ENCODE results near the gene CREM. TPM values are rescaled to one million over a fixed set of nuclear protein-coding genes. Genes with fewer than 3 reads are reported as not detected.

CREM gene
- total RNA-seq, 2 experiments from 2014 or later, result 32.2 to 38.1 TPM

GRCh38 chr10:35089611-35090161 is 37.0 kb upstream of the CREM start:
- TF ChIP-seq CTCF (conservative IDR thresholded peaks at IDR 0.05; ENCODE audit: low read length), result no peak
- TF ChIP-seq EZH2phosphoT487 (IDR thresholded peaks at IDR 0.05; ENCODE audit: borderline replicate concordance, low read depth, low read length), result no peak
- peak; percentile 18 for DNase-seq (ENCODE audit: low spot score)
- H3K36me3 ChIP-seq (ENCODE audit: insufficient read depth, low read length), result peaks cover 8% of the 10 kb centered on the region; the same call in 1 of the 2 replicates
- BruUV-seq (replicated peaks), result no TSS peak
- no peaks in the 10 kb centered on the region for H4K20me1 ChIP-seq (ENCODE audit: insufficient read depth, low read length)
- peaks cover 10% of the 10 kb centered on the region for H3K9me3 ChIP-seq (ENCODE audit: low read length)
- POLR2A ChIA-PET, result interaction anchor here (0.9 to 1.9 kb wide), 4 partner anchors 9 to 106 kb away, joined by 4 to 5 read pairs (median 4); no protein-coding TSS in a partner anchor
- peak overlapping the region; percentile 92 for H2AFZ ChIP-seq (ENCODE audit: low read length)
- H3K4me1 ChIP-seq (ENCODE audit: insufficient read depth, low read length, poor library complexity, severe bottlenecking), result peaks cover 15% of the 10 kb centered on the region
- CTCF ChIA-PET (ENCODE audit: unreplicated experiment), result interaction anchor here (0.6 to 1.4 kb wide), 2 partner anchors 33 to 37 kb away, joined by 4 read pairs; partner anchors contain the start of gene CREM
- H3K9me2 ChIP-seq (ENCODE audit: insufficient read depth, low read length), result no peaks in the 10 kb centered on the region
- H3K4me2 ChIP-seq (ENCODE audit: low read length), result peak overlapping the region; percentile 75
- H3K4me3 ChIP-seq (ENCODE audit: low read depth, low read length, poor library complexity, severe bottlenecking), result peak overlapping the region; percentile 86
- intact Hi-C loops (cut with micrococcal nuclease; ENCODE audit: unreplicated experiment), result loop anchor here (10.0 kb wide), 1 partner anchor 245 kb away; the partner anchor contains the start of gene CCNY
- H3K27ac ChIP-seq (ENCODE audit: low read depth, low read length, poor library complexity, severe bottlenecking), result peak overlapping the region; percentile 67
- H3K79me2 ChIP-seq (ENCODE audit: insufficient read depth, low read depth, low read length), result peaks cover 39% of the 10 kb centered on the region; the same call in 1 of the 2 replicates

GRCh38 chr10:35090162-35090954 is 36.3 kb upstream of the CREM start, which contains the start of gene CUL2:
CUL2 (minus strand) TSS chr10:35090341; CDS start chr10:35071317, 19,024 bp downstream.
- H3K4me2 ChIP-seq (ENCODE audit: low read length), result peak within 1 kb of the TSS; percentile 75
- peaks cover 10% of the 10 kb centered on the region for H3K9me3 ChIP-seq (ENCODE audit: low read length)
- peaks cover 8% of the 10 kb centered on the region; the same call in 1 of the 2 replicates for H3K36me3 ChIP-seq (ENCODE audit: insufficient read depth, low read length)
- H2AFZ ChIP-seq (ENCODE audit: low read length), result peak within 1 kb of the TSS; percentile 92
- ChIA-PET CTCF (ENCODE audit: unreplicated experiment) (interaction anchor here (1.4 kb wide), 1 partner anchor 36 kb away, joined by 4 read pairs; the partner anchor contains the start of gene CREM), POLR2A (interaction anchor here (0.7 to 1.9 kb wide), 5 partner anchors 10 to 412 kb away, joined by 3 to 5 read pairs (median 4); no protein-coding TSS in a partner anchor)
- H3K79me2 ChIP-seq (ENCODE audit: insufficient read depth, low read depth, low read length), result peaks cover 37% of the 10 kb centered on the region; the same call in 1 of the 2 replicates
- TF ChIP-seq EZH2phosphoT487 (IDR thresholded peaks at IDR 0.05; ENCODE audit: borderline replicate concordance, low read depth, low read length) (no peak), CTCF (conservative IDR thresholded peaks at IDR 0.05; ENCODE audit: low read length) (no peak)
- H3K27ac ChIP-seq (ENCODE audit: low read depth, low read length, poor library complexity, severe bottlenecking), result peak within 1 kb of the TSS; percentile 67
- peak within 1 kb of the TSS; percentile 86 for H3K4me3 ChIP-seq (ENCODE audit: low read depth, low read length, poor library complexity, severe bottlenecking)
- intact Hi-C loops (cut with micrococcal nuclease; ENCODE audit: unreplicated experiment), result loop anchor here (10.0 kb wide), 1 partner anchor 244 kb away; the partner anchor contains the start of gene CCNY
- H3K9me2 ChIP-seq (ENCODE audit: insufficient read depth, low read length), result no peaks in the 10 kb centered on the region
- peak; percentile 94 for DNase-seq (ENCODE audit: low spot score)
- H4K20me1 ChIP-seq (ENCODE audit: insufficient read depth, low read length), result no peaks in the 10 kb centered on the region
- BruUV-seq (replicated peaks), result no TSS peak
- peaks cover 15% of the 10 kb centered on the region for H3K4me1 ChIP-seq (ENCODE audit: insufficient read depth, low read length, poor library complexity, severe bottlenecking)
